ENCODE results near the gene YKT6.
"Not testable (repeated sequence)": the region's sequence is repeated elsewhere in the genome, so short reads cannot be mapped to it uniquely, and the experiment has no call there.

The YKT6 gene

GRCh38 chr7:44173911-44174693 is 26.7 kb upstream of the YKT6 start:
- no peak overlapping the region for H3K9ac ChIP-seq (ENCODE audit: low read depth, low read length, poor library complexity, severe bottlenecking)
- no peaks in the 10 kb centered on the region for H3K36me3 ChIP-seq (ENCODE audit: insufficient read depth, low read length)
- no peak overlapping the region for H3K4me2 ChIP-seq (ENCODE audit: low read depth, low read length, poor library complexity, severe bottlenecking)
- no peaks in the 10 kb centered on the region for H3K9me3 ChIP-seq (ENCODE audit: insufficient read depth, low read depth, low read length)
- TF ChIP-seq EZH2phosphoT487 (IDR thresholded peaks at IDR 0.05; ENCODE audit: borderline replicate concordance) (no peak), CTCF (conservative IDR thresholded peaks at IDR 0.05; ENCODE audit: low read length) (no peak)
- H3K4me3 ChIP-seq (ENCODE audit: low read length, poor library complexity, severe bottlenecking) = no peak overlapping the region
- H4K20me1 ChIP-seq (ENCODE audit: insufficient read depth, low read length, poor library complexity, severe bottlenecking) = no peaks in the 10 kb centered on the region
- no peak overlapping the region for H2AFZ ChIP-seq (ENCODE audit: low read length)
- H3F3A ChIP-seq (ENCODE audit: low read depth) = no peaks in the 10 kb centered on the region
- no peaks in the 10 kb centered on the region for H3K79me2 ChIP-seq (ENCODE audit: insufficient read depth, low read length)
- no peaks in the 10 kb centered on the region for H3K4me1 ChIP-seq (ENCODE audit: insufficient read depth, low read length, poor library complexity, severe bottlenecking)
- H3K9me2 ChIP-seq (replicated peaks; ENCODE audit: low read depth, low read length) = no peaks in the 10 kb centered on the region
- H3K27me3 ChIP-seq (ENCODE audit: insufficient read depth, low read length, poor library complexity, severe bottlenecking) = no peaks in the 10 kb centered on the region

GRCh38 chr7:44174694-44174948 is 26.2 kb upstream of the YKT6 start:
- not testable (repeated sequence) for H3K27me3 ChIP-seq (ENCODE audit: insufficient read depth, low read length, poor library complexity, severe bottlenecking); H3K4me3 ChIP-seq (ENCODE audit: low read length, poor library complexity, severe bottlenecking); H3K79me2 ChIP-seq (ENCODE audit: insufficient read depth, low read length); H3K4me1 ChIP-seq (ENCODE audit: insufficient read depth, low read length, poor library complexity, severe bottlenecking); H3K36me3 ChIP-seq (ENCODE audit: insufficient read depth, low read length); H3K9me2 ChIP-seq (replicated peaks; ENCODE audit: low read depth, low read length); H3K4me2 ChIP-seq (ENCODE audit: low read depth, low read length, poor library complexity, severe bottlenecking); H3F3A ChIP-seq (ENCODE audit: low read depth); H2AFZ ChIP-seq (ENCODE audit: low read length); H3K9me3 ChIP-seq (ENCODE audit: insufficient read depth, low read depth, low read length); H4K20me1 ChIP-seq (ENCODE audit: insufficient read depth, low read length, poor library complexity, severe bottlenecking); H3K9ac ChIP-seq (ENCODE audit: low read depth, low read length, poor library complexity, severe bottlenecking)

GRCh38 chr7:44175730-44176129 is 25.0 kb upstream of the YKT6 start:
- Histone ChIP-seq H3F3A (ENCODE audit: low read depth) (no peaks in the 10 kb centered on the region), H3K27me3 (ENCODE audit: insufficient read depth, low read length, poor library complexity, severe bottlenecking) (no peaks in the 10 kb centered on the region)
- no peak for TF ChIP-seq EZH2phosphoT487 (IDR thresholded peaks at IDR 0.05; ENCODE audit: borderline replicate concordance)
- TF ChIP-seq CTCF (conservative IDR thresholded peaks at IDR 0.05; ENCODE audit: low read length) = no peak

GRCh38 chr7:44176486-44176885 is 24.3 kb upstream of the YKT6 start:
- H3K36me3 ChIP-seq (ENCODE audit: insufficient read depth, low read length) = no peaks in the 10 kb centered on the region
- H3K4me3 ChIP-seq (ENCODE audit: low read length, poor library complexity, severe bottlenecking) = no peak overlapping the region
- H3F3A ChIP-seq (ENCODE audit: low read depth) = no peaks in the 10 kb centered on the region
- TF ChIP-seq CTCF (conservative IDR thresholded peaks at IDR 0.05; ENCODE audit: low read length) (no peak), EZH2phosphoT487 (IDR thresholded peaks at IDR 0.05; ENCODE audit: borderline replicate concordance) (no peak)
- H3K79me2 ChIP-seq (ENCODE audit: insufficient read depth, low read length) = no peaks in the 10 kb centered on the region
- H2AFZ ChIP-seq (ENCODE audit: low read length) = no peak overlapping the region
- H3K4me1 ChIP-seq (ENCODE audit: insufficient read depth, low read length, poor library complexity, severe bottlenecking) = no peaks in the 10 kb centered on the region
- no peaks in the 10 kb centered on the region for H3K9me2 ChIP-seq (replicated peaks; ENCODE audit: low read depth, low read length)
- no peaks in the 10 kb centered on the region for H3K27me3 ChIP-seq (ENCODE audit: insufficient read depth, low read length, poor library complexity, severe bottlenecking)
- no peak overlapping the region for H3K9ac ChIP-seq (ENCODE audit: low read depth, low read length, poor library complexity, severe bottlenecking)
- no peaks in the 10 kb centered on the region for H4K20me1 ChIP-seq (ENCODE audit: insufficient read depth, low read length, poor library complexity, severe bottlenecking)
- H3K9me3 ChIP-seq (ENCODE audit: insufficient read depth, low read depth, low read length) = no peaks in the 10 kb centered on the region
- H3K4me2 ChIP-seq (ENCODE audit: low read depth, low read length, poor library complexity, severe bottlenecking) = no peak overlapping the region

More at GRCh38 chr7:44175730-44176129, 25.0 kb upstream of the YKT6 start:
- H3K9me2 ChIP-seq (replicated peaks; ENCODE audit: low read depth, low read length) = no peaks in the 10 kb centered on the region
- no peak overlapping the region for H2AFZ ChIP-seq (ENCODE audit: low read length)
- H3K4me1 ChIP-seq (ENCODE audit: insufficient read depth, low read length, poor library complexity, severe bottlenecking) = no peaks in the 10 kb centered on the region
- H3K4me2 ChIP-seq (ENCODE audit: low read depth, low read length, poor library complexity, severe bottlenecking) = no peak overlapping the region
- H3K4me3 ChIP-seq (ENCODE audit: low read length, poor library complexity, severe bottlenecking) = no peak overlapping the region
- H3K79me2 ChIP-seq (ENCODE audit: insufficient read depth, low read length) = no peaks in the 10 kb centered on the region
- no peak overlapping the region for H3K9ac ChIP-seq (ENCODE audit: low read depth, low read length, poor library complexity, severe bottlenecking)
- H3K36me3 ChIP-seq (ENCODE audit: insufficient read depth, low read length) = no peaks in the 10 kb centered on the region
- no peaks in the 10 kb centered on the region for H3K9me3 ChIP-seq (ENCODE audit: insufficient read depth, low read depth, low read length)
- H4K20me1 ChIP-seq (ENCODE audit: insufficient read depth, low read length, poor library complexity, severe bottlenecking) = no peaks in the 10 kb centered on the region
